ENCODE measurements around the gene HMG20A.

HMG20A gene

GRCh38 chr15:77418966-77419835, 1.5 kb upstream of the HMG20A start:
- peak; percentile 26; the same call in 1 of the 2 replicates for TF ChIP-seq CTCF (conservative IDR thresholded peaks at IDR 0.05; ENCODE audit: low read length)
- no peak for TF ChIP-seq EZH2phosphoT487 (IDR thresholded peaks at IDR 0.05; ENCODE audit: borderline replicate concordance)
- Histone ChIP-seq H3K9me2 (replicated peaks; ENCODE audit: low read depth, low read length) (no peaks in the 10 kb centered on the region), H3K79me2 (ENCODE audit: insufficient read depth, low read length) (peaks cover 79% of the 10 kb centered on the region), H3K9me3 (ENCODE audit: insufficient read depth, low read depth, low read length) (no peaks in the 10 kb centered on the region), H3K4me3 (ENCODE audit: low read length, poor library complexity, severe bottlenecking) (peak overlapping the region; percentile 75), H3K36me3 (ENCODE audit: insufficient read depth, low read length) (no peaks in the 10 kb centered on the region), H4K20me1 (ENCODE audit: insufficient read depth, low read length, poor library complexity, severe bottlenecking) (peaks cover 43% of the 10 kb centered on the region), H3F3A (ENCODE audit: low read depth) (no peaks in the 10 kb centered on the region), H3K4me2 (ENCODE audit: low read depth, low read length, poor library complexity, severe bottlenecking) (peak overlapping the region; percentile 75), H2AFZ (ENCODE audit: low read length) (peak overlapping the region; percentile 83), H3K9ac (ENCODE audit: low read depth, low read length, poor library complexity, severe bottlenecking) (peak overlapping the region; percentile 78), H3K4me1 (ENCODE audit: insufficient read depth, low read length, poor library complexity, severe bottlenecking) (peaks cover 63% of the 10 kb centered on the region), H3K27me3 (ENCODE audit: insufficient read depth, low read length, poor library complexity, severe bottlenecking) (no peaks in the 10 kb centered on the region)

GRCh38 chr15:77419836-77420609, 665 bp upstream of the HMG20A start, which contains the start of gene PEAK1:
TSS of gene PEAK1 (minus strand) at chr15:77420104. CDS start at chr15:77181926, 238,178 bp downstream.
- H3K27me3 ChIP-seq (ENCODE audit: insufficient read depth, low read length, poor library complexity, severe bottlenecking): no peaks in the 10 kb centered on the region
- no peaks in the 10 kb centered on the region for H3K9me2 ChIP-seq (replicated peaks; ENCODE audit: low read depth, low read length)
- TF ChIP-seq EZH2phosphoT487 (IDR thresholded peaks at IDR 0.05; ENCODE audit: borderline replicate concordance) (no peak), CTCF (conservative IDR thresholded peaks at IDR 0.05; ENCODE audit: low read length) (no peak)
- H3K79me2 ChIP-seq (ENCODE audit: insufficient read depth, low read length): peaks cover 79% of the 10 kb centered on the region
- H3F3A ChIP-seq (ENCODE audit: low read depth): no peaks in the 10 kb centered on the region
- peak within 1 kb of the TSS; percentile 78 for H3K4me2 ChIP-seq (ENCODE audit: low read depth, low read length, poor library complexity, severe bottlenecking)
- no peaks in the 10 kb centered on the region for H3K36me3 ChIP-seq (ENCODE audit: insufficient read depth, low read length)
- H4K20me1 ChIP-seq (ENCODE audit: insufficient read depth, low read length, poor library complexity, severe bottlenecking): peaks cover 51% of the 10 kb centered on the region
- H2AFZ ChIP-seq (ENCODE audit: low read length): peak within 1 kb of the TSS; percentile 86
- H3K9ac ChIP-seq (ENCODE audit: low read depth, low read length, poor library complexity, severe bottlenecking): peak within 1 kb of the TSS; percentile 78
- H3K4me3 ChIP-seq (ENCODE audit: low read length, poor library complexity, severe bottlenecking): peak within 1 kb of the TSS; percentile 76
- peaks cover 64% of the 10 kb centered on the region for H3K4me1 ChIP-seq (ENCODE audit: insufficient read depth, low read length, poor library complexity, severe bottlenecking)
- no peaks in the 10 kb centered on the region for H3K9me3 ChIP-seq (ENCODE audit: insufficient read depth, low read depth, low read length)

GRCh38 chr15:77421370-77421700, 647 bp downstream of the HMG20A start:
- peaks cover 61% of the 10 kb centered on the region for H3K4me1 ChIP-seq (ENCODE audit: insufficient read depth, low read length, poor library complexity, severe bottlenecking)
- H3K27me3 ChIP-seq (ENCODE audit: insufficient read depth, low read length, poor library complexity, severe bottlenecking): no peaks in the 10 kb centered on the region
- H4K20me1 ChIP-seq (ENCODE audit: insufficient read depth, low read length, poor library complexity, severe bottlenecking): peaks cover 62% of the 10 kb centered on the region
- H3K9ac ChIP-seq (ENCODE audit: low read depth, low read length, poor library complexity, severe bottlenecking): peak overlapping the region; percentile 73
- no peaks in the 10 kb centered on the region for H3K36me3 ChIP-seq (ENCODE audit: insufficient read depth, low read length)
- H3K9me2 ChIP-seq (replicated peaks; ENCODE audit: low read depth, low read length): no peaks in the 10 kb centered on the region
- peak overlapping the region; percentile 76 for H3K4me3 ChIP-seq (ENCODE audit: low read length, poor library complexity, severe bottlenecking)
- peak overlapping the region; percentile 86; the same call in 1 of the 2 replicates for H2AFZ ChIP-seq (ENCODE audit: low read length)
- H3K79me2 ChIP-seq (ENCODE audit: insufficient read depth, low read length): peaks cover 79% of the 10 kb centered on the region
- TF ChIP-seq EZH2phosphoT487 (IDR thresholded peaks at IDR 0.05; ENCODE audit: borderline replicate concordance) (no peak), CTCF (conservative IDR thresholded peaks at IDR 0.05; ENCODE audit: low read length) (no peak)
- no peaks in the 10 kb centered on the region for H3F3A ChIP-seq (ENCODE audit: low read depth)
- H3K9me3 ChIP-seq (ENCODE audit: insufficient read depth, low read depth, low read length): no peaks in the 10 kb centered on the region
- peak overlapping the region; percentile 78 for H3K4me2 ChIP-seq (ENCODE audit: low read depth, low read length, poor library complexity, severe bottlenecking)
